Colon (tissue), 2 donors: ENCODE measurements around the gene PSMF1.

Experiments
- FAIRE-seq: peaks from 2 replicates; lab custom pipeline; 2012; peaks lifted over from hg19 to GRCh38; lab: Jason Lieb, UNC
- donor health status: control.
- donor health status: control.

Gene PSMF1, protein sequence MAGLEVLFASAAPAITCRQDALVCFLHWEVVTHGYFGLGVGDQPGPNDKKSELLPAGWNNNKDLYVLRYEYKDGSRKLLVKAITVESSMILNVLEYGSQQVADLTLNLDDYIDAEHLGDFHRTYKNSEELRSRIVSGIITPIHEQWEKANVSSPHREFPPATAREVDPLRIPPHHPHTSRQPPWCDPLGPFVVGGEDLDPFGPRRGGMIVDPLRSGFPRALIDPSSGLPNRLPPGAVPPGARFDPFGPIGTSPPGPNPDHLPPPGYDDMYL

DNA sequence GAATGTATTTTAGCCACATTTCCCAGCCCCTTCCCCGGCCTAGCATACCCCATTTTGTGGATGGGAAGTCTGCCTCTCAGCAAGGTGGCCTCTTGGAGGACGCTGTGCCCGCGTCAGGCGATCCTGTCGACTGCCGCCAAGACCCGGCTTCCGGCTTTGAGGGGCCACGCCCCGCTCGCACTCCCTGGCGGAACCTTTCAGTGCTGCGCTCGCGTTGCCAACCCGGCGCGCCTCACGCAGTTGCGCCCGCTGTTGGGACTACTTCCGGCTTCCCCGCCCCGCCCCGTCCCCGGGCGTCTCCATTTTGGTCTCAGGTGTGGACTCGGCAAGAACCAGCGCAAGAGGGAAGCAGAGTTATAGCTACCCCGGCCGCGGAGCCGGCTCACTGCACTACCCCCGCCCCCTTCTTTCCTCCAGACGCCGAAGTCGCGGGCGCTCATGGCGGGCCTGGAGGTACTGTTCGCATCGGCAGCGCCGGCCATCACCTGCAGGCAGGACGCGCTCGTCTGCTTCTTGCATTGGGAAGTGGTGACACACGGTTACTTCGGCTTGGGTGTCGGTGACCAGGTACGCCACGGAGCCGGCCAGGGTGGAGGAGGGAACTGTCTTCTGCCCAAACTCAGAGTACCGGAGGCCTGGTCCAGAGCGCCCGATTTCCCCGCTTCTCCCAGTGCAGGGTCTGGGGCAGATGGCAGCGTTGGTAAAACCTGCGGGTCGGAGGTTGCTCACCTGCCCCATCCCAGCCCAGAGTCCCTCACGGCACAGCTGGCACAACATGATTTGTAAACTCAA, at the start of gene PSMF1:
TSS of gene PSMF1 (plus strand) at position 267 of the 792 bp plus-strand sequence. CDS start at position 439, 172 bp downstream.
- no peak for FAIRE-seq

DNA sequence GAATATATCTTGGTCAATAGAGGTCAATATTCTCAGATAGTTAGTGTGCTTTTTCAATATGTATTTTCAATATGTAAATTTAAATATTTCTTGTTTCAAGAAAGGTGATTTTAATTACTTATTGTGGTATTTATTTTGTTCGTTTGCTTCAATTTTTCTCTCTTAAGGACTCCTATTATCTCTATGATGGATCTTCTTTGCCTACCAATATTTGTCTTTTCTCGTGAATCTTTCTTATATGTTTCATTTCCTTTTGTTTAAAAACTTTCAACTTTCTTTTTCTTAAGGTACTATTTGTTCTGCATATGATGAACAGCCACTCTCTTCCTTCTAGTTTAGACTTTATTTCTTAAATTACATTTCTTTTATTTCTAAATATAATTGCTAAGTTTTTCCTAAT, 46.1 kb upstream of the PSMF1 start:
- FAIRE-seq, result no peak

DNA sequence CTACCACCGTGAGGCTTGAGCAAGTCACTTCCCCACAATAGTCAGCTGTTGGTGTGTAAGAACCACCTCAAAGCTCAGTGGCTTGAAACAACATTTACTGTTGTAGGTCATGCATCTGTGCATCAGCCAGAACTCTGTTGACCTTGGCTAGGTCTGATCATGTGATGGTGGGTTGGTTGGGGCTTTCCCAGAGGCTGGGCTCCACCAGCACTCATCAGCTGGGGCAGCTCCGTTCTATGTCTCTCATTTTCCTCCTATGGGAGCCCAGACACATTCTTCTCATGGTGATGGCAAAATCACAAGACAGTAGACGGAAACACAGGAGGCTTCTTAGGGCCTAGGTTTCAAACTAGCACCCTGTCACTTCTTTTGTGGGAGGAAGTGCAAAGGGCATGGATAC, 42.8 kb upstream of the PSMF1 start:
- no peak for FAIRE-seq

DNA sequence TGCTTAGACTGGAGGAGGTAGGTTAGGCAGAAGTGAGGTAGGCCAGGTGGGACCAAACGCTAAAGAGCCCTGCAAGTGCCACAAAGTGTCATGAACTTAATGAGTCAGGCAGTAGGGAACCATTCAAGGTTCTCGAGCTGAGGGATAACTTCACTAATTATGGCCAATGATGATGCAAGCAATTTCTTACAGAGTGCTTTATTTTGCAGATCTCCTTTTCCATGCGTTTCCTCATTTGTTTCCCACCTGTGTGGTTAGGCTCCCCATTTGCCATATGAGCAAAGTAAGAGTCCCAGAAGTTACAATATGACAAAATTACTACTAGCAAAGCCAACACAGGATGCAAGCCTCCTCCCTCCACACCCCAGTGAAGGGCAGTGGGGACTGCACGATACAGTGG, 36.5 kb upstream of the PSMF1 start:
- FAIRE-seq, result no peak

DNA sequence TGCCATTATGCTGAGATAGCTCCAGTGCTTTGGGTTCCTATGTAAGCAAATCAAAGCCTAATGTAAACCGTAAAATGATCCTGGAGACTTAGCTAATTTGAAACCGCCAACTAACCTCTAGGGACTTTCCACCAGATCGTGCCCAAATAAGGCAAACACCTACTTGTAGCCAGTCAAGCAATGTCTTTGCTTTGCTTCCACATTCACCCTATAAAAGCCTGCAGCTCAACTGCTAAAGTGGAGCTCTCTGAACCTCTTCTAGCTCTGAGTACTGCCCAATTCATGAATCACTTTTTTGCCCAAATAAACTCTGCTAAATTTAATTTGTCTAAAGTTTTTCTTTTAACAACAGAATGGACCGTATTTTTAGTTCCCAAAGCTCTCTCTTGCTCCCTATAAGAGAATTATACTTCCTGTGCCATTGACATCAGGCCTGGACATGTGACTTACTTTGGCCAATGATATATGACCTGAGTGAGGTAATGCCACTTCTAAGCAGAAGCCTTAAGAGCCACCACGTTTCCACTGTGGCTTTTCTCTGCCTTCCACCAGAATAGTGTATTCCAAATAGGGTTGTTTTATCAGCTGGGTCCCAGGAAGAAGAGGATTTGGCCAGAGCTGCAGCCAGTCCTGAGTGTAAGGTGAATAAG, 34.8 kb upstream of the PSMF1 start:
- no peak for FAIRE-seq

DNA sequence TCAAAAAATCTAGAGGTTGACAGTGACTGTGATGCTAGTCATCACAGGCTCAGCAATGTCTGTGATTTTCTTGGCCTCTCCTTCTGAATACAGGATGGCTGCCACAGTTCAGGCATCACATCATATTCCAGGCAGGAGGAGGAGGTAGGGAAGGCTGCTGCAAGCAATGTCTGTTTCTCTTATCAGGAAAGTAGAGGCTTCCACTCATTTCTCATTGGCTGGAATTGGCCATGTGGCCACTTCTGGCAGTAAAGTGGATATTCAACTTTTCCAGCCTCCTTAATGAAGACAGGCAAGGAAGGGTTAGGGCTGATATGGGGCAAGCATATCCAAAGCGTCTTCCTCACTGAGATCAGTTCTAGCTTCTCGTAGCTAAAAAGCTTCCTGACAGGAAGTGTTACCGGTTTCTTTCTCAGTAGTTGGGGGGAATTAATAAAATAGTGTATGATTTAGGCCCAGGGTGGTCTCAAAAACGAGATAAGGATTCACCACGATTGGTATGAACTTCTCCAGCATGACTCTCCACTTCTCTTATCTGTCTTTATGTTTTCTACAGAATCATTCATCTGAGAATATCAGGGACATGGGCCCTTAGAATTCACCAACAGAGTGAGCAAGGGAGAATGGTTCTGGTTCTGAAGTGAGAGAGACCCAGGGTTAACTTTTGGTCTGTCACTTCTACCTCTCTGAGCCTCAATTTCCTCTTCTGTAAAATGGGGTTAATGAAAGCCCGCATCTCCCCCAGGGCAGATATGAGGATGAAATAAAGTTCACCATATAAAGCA, 32.7 kb upstream of the PSMF1 start:
- no peak for FAIRE-seq

DNA sequence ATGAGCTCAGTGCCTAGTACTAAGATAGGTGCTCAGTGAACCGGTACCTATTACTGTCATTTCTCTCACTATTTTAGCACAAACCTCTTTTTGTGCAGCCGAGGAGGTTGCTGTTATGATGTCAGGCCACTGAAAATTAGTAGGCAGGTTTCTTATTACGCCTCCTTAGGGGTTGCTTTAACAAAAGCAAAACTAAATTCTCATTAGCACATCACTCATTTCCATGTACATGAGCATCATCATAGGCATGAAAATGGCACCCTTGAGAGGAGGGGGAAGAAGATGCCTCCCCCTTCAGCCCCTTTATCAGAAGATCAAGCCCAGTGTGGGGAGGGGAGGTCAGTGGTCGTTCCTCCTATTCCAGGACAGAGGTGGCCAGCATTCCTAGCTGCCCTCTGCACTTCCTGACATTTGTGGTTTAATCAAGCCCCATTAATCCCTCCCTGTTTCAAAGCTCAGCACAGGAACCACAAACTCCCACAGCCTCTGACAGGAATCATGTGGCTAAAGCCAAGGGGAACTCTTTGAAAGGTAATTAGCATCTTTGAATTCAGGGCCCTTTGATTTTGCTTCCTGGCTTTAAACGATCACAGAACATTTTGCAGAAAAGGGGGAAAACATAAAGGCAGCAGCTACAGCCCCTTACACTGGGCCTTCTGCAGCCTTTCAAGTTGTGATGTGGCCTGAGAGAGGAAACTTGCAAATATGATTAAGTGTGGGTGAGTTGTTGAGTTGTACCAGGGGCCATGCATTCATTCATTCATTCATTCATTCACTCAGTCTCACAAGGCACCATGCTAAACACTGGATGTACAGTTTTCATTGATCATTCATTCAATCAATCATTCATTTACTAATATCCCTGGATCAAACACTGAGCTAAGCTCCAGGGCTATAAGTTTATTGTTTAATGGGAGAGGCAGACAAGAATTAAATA, 31.9 kb upstream of the PSMF1 start:
- no peak for FAIRE-seq

DNA sequence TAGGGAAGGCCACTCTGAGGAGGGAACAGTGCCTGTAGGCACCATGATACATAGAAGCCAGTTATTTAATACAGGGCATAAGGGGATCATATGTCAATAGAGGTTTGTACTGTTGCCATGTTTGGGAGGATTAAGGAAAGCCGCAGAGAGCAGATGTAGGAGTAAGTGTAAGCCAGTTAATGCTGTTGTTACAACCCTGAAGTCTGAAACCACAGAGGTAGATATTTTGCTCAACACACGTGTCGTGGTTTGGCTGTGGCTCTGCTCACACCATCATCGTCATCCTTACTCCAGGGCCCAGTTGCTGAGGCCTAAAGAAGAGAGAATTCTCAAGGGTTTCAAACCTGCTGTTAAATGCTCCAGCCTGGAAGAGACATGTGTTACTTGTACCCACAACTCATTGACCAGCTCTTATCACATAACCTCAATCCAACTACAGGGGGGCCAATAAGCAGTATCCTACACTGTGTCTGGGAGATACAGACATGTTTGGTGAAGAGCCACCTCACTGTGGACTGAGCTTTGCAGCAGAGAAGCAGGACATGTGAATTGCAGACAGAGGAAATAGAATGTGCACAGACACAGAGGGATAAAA, 31.0 kb upstream of the PSMF1 start:
- no peak for FAIRE-seq

DNA sequence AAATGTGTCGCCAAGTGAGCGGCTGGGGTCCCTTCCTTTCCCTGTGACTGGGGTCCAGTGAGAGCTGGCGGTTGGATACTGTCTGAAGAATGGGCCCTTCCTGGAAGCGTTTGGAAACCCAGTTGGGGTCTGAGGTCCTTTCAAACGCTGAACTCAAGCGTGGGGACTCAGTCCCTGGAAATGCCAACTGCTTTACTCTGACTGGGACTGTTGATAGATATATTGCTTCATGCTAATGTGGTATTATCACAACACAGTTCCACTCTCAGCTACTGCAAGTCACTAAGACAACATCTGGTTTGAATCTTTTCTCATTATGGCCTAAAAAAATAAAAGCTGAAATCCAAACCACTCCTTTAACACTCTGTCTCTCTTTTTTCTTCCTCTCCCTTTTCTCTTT, 23.7 kb upstream of the PSMF1 start:
- no peak for FAIRE-seq

DNA sequence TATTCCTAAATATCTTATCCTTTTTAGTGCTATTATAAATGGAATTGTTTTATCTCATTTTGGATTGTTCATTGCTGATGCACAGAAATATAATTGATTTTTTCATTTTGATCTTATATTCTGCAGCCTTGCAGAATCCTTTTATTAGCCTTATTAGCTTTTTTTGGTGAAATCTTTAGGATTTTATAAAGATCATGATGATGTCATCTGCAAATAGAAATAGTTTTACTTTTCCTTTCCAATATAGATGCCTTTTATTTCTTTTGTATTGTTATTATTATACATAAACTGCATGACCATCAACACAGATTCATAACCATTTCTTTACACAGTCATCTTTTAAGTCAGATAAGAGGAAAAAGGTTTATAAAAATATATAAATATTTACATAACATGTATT, 16.9 kb upstream of the PSMF1 start:
- FAIRE-seq, result no peak

DNA sequence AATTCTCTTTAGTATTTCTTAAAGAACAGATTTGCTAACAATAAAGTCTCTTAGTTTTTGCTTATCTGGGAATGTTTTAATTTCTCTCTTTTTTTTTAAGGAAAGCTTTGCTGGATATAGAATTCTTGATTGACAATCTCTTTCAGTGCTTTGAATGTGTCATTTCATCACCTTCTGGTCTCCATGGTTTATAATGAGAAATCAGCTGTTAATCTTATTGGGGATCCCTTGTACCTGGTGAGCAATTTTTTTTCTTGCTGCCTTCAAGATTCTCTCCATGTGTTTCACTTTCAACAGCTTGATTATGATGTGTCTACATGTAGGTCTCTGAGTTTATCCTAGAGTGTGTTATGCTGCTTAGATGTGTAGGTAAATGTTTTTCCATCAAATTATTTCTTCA, 16.4 kb upstream of the PSMF1 start:
- no peak for FAIRE-seq

DNA sequence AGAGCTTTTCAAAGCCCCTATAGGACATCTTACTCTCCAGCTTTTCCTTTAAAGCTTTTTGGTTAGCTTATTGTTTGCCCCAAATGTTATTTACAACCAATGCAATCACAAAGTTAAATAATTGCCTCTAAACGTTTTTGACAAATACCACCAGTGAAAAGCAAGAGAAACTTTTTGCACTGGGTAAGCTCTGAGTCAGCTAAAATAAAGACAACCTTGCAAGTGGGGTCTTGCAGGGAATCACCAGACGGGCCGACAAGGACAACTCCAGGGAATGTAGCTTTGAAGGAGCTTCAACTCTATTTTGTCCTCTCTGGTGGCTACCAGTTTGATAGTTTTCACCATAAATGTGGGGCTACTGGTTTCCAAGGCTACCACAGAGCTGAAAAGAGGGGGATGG, 14.7 kb upstream of the PSMF1 start:
- no peak for FAIRE-seq

DNA sequence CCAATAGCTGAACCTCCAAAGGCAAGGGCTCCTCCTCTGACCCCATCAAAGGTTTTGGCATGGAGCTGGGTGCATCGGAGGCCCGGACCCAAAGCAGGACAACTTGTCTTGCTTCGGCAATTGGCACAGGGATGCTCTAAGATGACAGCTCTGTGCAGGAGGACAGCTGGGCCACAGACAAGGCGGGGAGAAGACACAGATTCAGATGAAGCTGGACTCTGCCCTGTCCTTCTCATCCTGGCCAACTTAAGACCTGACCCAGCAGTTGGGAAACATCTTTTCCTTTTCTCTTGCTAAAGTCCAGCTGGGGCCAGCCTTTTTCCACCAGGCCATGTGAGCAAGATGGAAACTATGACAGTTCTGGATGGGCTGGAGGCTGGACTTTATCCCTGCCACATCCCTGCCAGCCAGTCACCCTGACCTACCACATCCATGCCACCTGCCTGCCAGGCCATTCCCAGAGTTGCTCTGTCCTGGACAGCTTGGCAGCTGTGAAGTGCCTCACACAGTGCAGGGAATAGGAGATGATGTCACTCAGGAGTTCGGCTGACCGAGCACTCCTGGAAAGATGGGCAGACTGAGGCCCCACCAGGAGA, 12.7 kb upstream of the PSMF1 start:
- FAIRE-seq, result no peak

DNA sequence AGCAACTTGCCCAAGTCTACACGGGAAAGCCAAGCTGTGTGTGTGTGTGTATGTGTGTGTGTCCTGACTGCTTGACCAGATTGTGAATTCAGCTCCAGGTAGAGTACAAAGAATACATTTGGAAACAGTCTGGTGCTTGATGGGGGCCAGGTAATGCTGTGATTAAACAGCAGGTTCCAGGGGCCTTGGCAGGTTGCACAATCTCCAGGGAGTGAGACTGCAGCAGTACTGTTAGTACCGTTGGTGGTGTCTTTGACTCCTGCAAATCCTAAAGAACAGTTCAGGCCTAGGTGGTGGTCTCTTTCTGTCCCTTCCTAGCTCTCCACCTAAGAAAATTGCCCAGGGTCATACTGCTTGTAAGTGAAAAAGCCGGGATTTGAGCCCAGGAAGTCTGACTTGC, 11.2 kb upstream of the PSMF1 start:
- FAIRE-seq, result no peak

DNA sequence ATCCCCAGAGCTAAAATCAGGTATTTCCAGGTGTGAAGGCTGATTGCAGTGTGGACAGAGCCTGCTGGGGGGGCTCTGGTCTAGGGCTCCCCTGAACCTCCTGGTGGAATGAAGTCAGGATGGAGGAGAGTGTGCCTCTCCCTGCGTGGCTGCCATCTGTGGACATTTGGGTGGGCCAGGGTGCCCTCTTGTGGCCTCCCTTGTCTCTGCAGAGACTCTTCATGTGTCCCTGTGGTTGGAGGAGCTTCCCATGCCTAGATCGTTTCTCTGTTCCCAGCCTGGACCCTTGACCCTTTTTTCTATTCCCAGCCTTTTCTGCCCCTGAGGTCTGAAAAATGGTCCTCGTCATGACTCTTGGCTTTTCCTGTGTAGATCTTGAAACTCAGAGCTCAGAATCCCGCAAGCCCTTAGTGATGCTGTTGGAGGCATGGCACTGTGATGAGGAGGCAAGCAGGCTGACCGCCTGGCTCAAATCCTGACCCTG, 9.9 kb upstream of the PSMF1 start:
- no peak for FAIRE-seq

DNA sequence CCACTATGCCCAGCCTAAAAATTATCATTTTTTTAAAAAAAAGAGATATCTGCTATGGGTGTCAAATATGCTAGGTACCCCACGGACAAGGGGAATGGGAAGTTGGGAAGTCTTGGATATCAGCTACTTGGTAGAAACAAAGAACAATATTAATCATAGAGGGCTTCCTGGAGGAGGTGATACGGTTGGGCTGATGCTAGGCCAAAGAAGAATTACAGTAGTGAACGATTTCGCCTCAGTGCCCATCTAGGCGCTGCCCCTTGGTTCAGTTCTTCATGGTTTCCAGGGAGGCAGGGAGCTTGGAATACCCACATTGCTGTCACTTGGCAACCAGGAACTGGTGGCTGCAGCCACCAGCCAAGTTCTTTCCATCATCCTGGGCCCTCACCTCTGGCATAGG, 5.5 kb upstream of the PSMF1 start:
- no peak for FAIRE-seq

DNA sequence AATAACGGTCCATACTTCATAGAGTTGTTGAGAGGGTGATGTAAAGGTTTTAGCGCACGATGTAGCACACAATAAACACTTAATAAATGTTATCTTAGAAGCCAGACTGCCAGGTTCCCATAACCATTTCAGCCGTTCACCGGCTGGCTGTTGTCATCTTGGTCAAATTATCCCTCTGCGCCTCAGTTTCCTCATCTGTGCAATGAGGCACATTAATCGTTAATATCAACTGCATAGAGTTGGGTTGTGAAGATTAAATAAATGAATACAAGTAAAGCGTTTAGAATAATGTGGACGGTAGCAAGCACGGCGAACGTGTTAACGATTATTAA, 432 bp upstream of the PSMF1 start:
- no peak for FAIRE-seq

DNA sequence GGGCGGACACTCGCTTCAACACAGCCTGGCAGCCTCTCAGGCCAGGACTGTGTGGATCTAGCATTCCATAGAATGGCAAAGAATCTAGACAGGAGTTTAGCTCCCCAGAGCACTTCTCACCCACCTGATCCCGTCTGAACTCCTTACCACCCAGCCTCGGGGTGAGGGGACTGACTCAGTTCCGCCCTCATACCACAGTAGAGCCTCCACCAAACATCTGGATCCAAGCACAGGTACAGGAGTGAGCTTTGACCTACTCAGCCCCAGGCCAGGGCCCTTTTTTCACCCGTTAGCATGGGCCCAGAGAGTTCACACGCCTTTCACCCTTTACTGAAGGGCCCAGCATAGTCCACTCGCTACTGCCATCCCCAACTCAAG, 715 bp downstream of the PSMF1 start:
- FAIRE-seq, result no peak

DNA sequence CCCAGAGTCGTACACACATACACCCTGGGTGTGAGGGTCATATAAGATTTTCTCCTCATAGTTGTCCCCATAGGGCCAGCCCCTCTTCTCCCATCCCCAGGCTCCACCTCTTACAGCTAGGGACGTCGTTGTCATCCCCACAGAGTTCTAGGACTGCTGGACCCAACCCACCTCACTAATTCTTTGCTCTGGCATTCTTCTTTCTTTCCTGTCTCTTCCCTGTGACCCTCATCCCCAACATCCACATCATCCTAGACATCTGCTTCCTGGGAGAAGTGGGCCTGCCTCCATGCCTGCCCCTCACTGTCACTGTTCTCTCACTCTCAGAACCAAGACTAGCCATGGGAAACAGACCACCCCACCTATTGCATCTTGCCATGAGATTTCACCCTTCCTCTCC, 1.1 kb downstream of the PSMF1 start:
- no peak for FAIRE-seq

DNA sequence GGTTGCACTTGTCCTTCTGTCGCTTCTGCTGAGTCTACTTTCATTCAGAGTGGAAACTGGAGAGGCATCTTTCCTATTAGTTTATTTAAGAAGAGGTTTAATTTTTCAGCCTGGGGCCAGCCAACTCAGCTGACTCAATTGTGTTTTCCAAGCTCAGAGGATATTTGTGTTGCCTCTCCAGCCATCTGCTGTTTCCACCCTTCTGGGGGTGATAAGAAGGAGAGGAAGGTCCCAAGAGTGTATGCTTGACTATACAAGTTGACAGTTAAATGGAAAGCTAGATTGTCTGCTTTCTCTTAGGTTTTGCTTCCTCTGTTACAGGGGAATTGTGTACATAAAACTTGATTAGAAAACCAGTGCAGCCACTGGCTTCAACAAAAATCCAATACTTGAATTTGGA, 3.0 kb downstream of the PSMF1 start:
- FAIRE-seq, result no peak
